CD4-positive, CD25-positive, alpha-beta regulatory T cell (primary cell): ENCODE data around the gene CWC27. TPM values are rescaled to one million over a fixed set of nuclear protein-coding genes. Genes with fewer than 3 reads are reported as not detected.
A peak's percentile ranks its signal among the peaks of the same experiment; 100 is the strongest.
"Not testable (repeated sequence)": the region's sequence is repeated elsewhere in the genome, so short reads cannot be mapped to it uniquely, and the experiment has no call there.

Experiments used
- ATAC-seq, 2 donors: fragments of 150-1000 bp; cut with Tn5 transposase; one replicate each; pipeline ENCODE4 v1.10.0; 2021; ENCODE audit warnings: low read depth in 2 of 2, moderate number of reproducible peaks in 2 of 2, moderate library complexity in 1 of 2
- DNase-seq, 3 donors: peaks; one replicate each; pipeline versions ENCODE4 v3.0.0 to v3.0.0-alpha.2; 2012 to 2022; ENCODE audit warnings: mixed read lengths in 1 of 3
- H3K27ac ChIP-seq: one replicate; pipeline ENCODE4 v1.7.0; 2013; ENCODE audit warnings: mild to moderate bottlenecking, low read length; ENCODE audit not compliant: insufficient read depth, poor library complexity, severe bottlenecking
- H3K27me3 ChIP-seq: one replicate; pipeline ENCODE4 v1.7.0; 2013; ENCODE audit warnings: low read length; ENCODE audit not compliant: control insufficient read depth, insufficient read depth
- H3K36me3 ChIP-seq: one replicate; pipeline ENCODE4 v1.7.0; 2013; ENCODE audit warnings: mild to moderate bottlenecking, low read length, moderate library complexity; ENCODE audit not compliant: control insufficient read depth, insufficient read depth
- H3K4me1 ChIP-seq: 2 replicates; pipeline ENCODE4 v1.7.0; 2013; ENCODE audit warnings: mild to moderate bottlenecking, low read length; ENCODE audit not compliant: insufficient read depth, control insufficient read depth, poor library complexity, severe bottlenecking
- H3K4me3 ChIP-seq: one replicate; pipeline ENCODE4 v1.7.0; 2013; ENCODE audit warnings: low read depth, mild to moderate bottlenecking, low read length, moderate library complexity
- H3K9me3 ChIP-seq, 2 experiments: 1 replicate in 1 of 2; 2 replicates in 1 of 2; pipeline ENCODE4 v1.7.0; 2013; ENCODE audit warnings: low read length in 2 of 2, mild to moderate bottlenecking in 1 of 2, moderate library complexity in 1 of 2; ENCODE audit not compliant: control insufficient read depth in 2 of 2
- H3K27ac Mint-ChIP-seq, 3 donors: one replicate each; pipeline ENCODE4 v1.8.0; 2020 to 2022; ENCODE audit warnings: mild to moderate bottlenecking in 3 of 3, mixed read lengths in 3 of 3, moderate library complexity in 2 of 3
- H3K27me3 Mint-ChIP-seq: one replicate; pipeline ENCODE4 v1.8.0; 2022; ENCODE audit warnings: mild to moderate bottlenecking, mixed read lengths
- H3K36me3 Mint-ChIP-seq: one replicate; pipeline ENCODE4 v1.8.0; 2020; ENCODE audit warnings: mixed read lengths
- H3K4me1 Mint-ChIP-seq, 4 donors: one replicate each; pipeline ENCODE4 v1.8.0; 2020 to 2022; ENCODE audit warnings: mixed read lengths in 4 of 4, mild to moderate bottlenecking in 1 of 4
- H3K4me3 Mint-ChIP-seq, 4 donors: one replicate each; pipeline ENCODE4 v1.8.0; 2020 to 2022; ENCODE audit warnings: mild to moderate bottlenecking in 4 of 4, mixed read lengths in 4 of 4, moderate library complexity in 3 of 4
- H3K9me3 Mint-ChIP-seq, 7 donors: one replicate each; pipeline ENCODE4 v1.8.0; 2020 to 2022; ENCODE audit warnings: mixed read lengths in 7 of 7, mild to moderate bottlenecking in 3 of 7, moderate library complexity in 2 of 7
- polyA plus RNA-seq, 4 donors: library from polyadenylated mRNA; unstranded; fragments of 300-500 nt; fragmentation: Illumina TruSeq; gene quantifications; one replicate each; pipeline ENCODE4 v1.2.3, GENCODE V29; 2021
- total RNA-seq: library from RNA; stranded (reverse); gene quantifications from one replicate; pipeline ENCODE4 v1.2.3, GENCODE V29; 2022

CWC27 gene
- total and polyA plus RNA-seq, 5 donors from 2014 or later: 22.4 to 33.4 (median 27.6) TPM

- Histone ChIP-seq H3K9me3 (no peaks in the 10 kb centered on the region), H3K4me3 (no peak overlapping the region), H3K27me3 (no peaks in the 10 kb centered on the region), H3K27ac (no peak overlapping the region), H3K4me1 (no peaks in the 10 kb centered on the region), H3K36me3 (no peaks in the 10 kb centered on the region)
- DNase-seq (no peak), ATAC-seq (no peak)
- Mint-ChIP-seq H3K36me3 (peaks cover 5% of the 10 kb centered on the region), H3K27me3 (no peaks in the 10 kb centered on the region), H3K4me3 (no peak overlapping the region), H3K4me1 (peaks cover 0 to 5% (median 0%) of the 10 kb centered on the region in 4 donors), H3K9me3 (peaks cover 0 to 5% (median 0%) of the 10 kb centered on the region in 7 donors), H3K27ac (no peak overlapping the region)
Observed at GRCh38 chr5:64887910-64888309, 119.2 kb downstream of the CWC27 start.

GRCh38 chr5:64895748-64896147, 127.0 kb downstream of the CWC27 start:
- DNase-seq (no peak), ATAC-seq (no peak)
- Mint-ChIP-seq H3K36me3 (peaks cover 45% of the 10 kb centered on the region), H3K27ac (no peak overlapping the region), H3K9me3 (peaks cover 0 to 11% (median 3%) of the 10 kb centered on the region in 7 donors), H3K4me3 (no peak overlapping the region), H3K27me3 (no peaks in the 10 kb centered on the region), H3K4me1 (no peaks in the 10 kb centered on the region)
- Histone ChIP-seq H3K4me1 (no peaks in the 10 kb centered on the region), H3K27me3 (no peaks in the 10 kb centered on the region), H3K27ac (no peak overlapping the region), H3K4me3 (no peak overlapping the region), H3K9me3 (peaks cover 0 to 7% of the 10 kb centered on the region in 2 experiments), H3K36me3 (no peaks in the 10 kb centered on the region)

GRCh38 chr5:64899838-64900237, 131.1 kb downstream of the CWC27 start:
- DNase-seq: no peak
- peaks cover 47% of the 10 kb centered on the region for H3K36me3 Mint-ChIP-seq
- H3K4me1 ChIP-seq: no peaks in the 10 kb centered on the region
- H3K36me3 ChIP-seq: no peaks in the 10 kb centered on the region
- no peaks in the 10 kb centered on the region for H3K27me3 Mint-ChIP-seq
- H3K27ac ChIP-seq: no peak overlapping the region
- H3K4me3 ChIP-seq: no peak overlapping the region
- peak overlapping the region in 1 of 3 donors; percentile 23 for H3K27ac Mint-ChIP-seq
- peaks cover 0 to 7% of the 10 kb centered on the region in 2 experiments for H3K9me3 ChIP-seq
- peaks cover 0 to 13% (median 5%) of the 10 kb centered on the region in 7 donors for H3K9me3 Mint-ChIP-seq
- no peak for ATAC-seq
- H3K4me1 Mint-ChIP-seq: no peaks in the 10 kb centered on the region
- H3K4me3 Mint-ChIP-seq: no peak overlapping the region
- H3K27me3 ChIP-seq: no peaks in the 10 kb centered on the region

GRCh38 chr5:64900618-64901017, 131.9 kb downstream of the CWC27 start:
- no peak for ATAC-seq
- Mint-ChIP-seq H3K36me3 (peaks cover 46% of the 10 kb centered on the region), H3K27me3 (no peaks in the 10 kb centered on the region), H3K4me1 (no peaks in the 10 kb centered on the region), H3K9me3 (peaks cover 0 to 14% (median 5%) of the 10 kb centered on the region in 7 donors), H3K27ac (no peak overlapping the region), H3K4me3 (no peak overlapping the region)
- Histone ChIP-seq H3K4me3 (no peak overlapping the region), H3K9me3 (peaks cover 0 to 7% of the 10 kb centered on the region in 2 experiments), H3K4me1 (no peaks in the 10 kb centered on the region), H3K36me3 (no peaks in the 10 kb centered on the region), H3K27ac (no peak overlapping the region), H3K27me3 (no peaks in the 10 kb centered on the region)
- DNase-seq: no peak

GRCh38 chr5:64907399-64907798, 138.7 kb downstream of the CWC27 start:
- H3K9me3 ChIP-seq, H3K4me3 Mint-ChIP-seq, ATAC-seq, H3K27me3 Mint-ChIP-seq, H3K27me3 ChIP-seq, DNase-seq, H3K4me1 ChIP-seq, H3K4me1 Mint-ChIP-seq, H3K4me3 ChIP-seq, H3K36me3 ChIP-seq, H3K27ac ChIP-seq: not testable (repeated sequence)
- peaks cover 52% of the 10 kb centered on the region for H3K36me3 Mint-ChIP-seq
- peak overlapping the region in 1 of 3 donors; percentile 23 for H3K27ac Mint-ChIP-seq
- H3K9me3 Mint-ChIP-seq: peaks cover 0 to 17% (median 6%) of the 10 kb centered on the region in 7 donors

GRCh38 chr5:64914396-64914795, 145.7 kb downstream of the CWC27 start:
- Histone ChIP-seq H3K4me1 (no peaks in the 10 kb centered on the region), H3K36me3 (no peaks in the 10 kb centered on the region), H3K27ac (no peak overlapping the region), H3K27me3 (no peaks in the 10 kb centered on the region), H3K4me3 (no peak overlapping the region), H3K9me3 (peaks cover 0 to 3% of the 10 kb centered on the region in 2 experiments)
- Mint-ChIP-seq H3K4me1 (peaks cover 0 to 9% (median 0%) of the 10 kb centered on the region in 4 donors), H3K36me3 (peaks cover 48% of the 10 kb centered on the region), H3K27ac (no peak overlapping the region), H3K4me3 (no peak overlapping the region), H3K27me3 (no peaks in the 10 kb centered on the region), H3K9me3 (peaks cover 3 to 13% (median 5%) of the 10 kb centered on the region in 7 donors)
- ATAC-seq (no peak), DNase-seq (no peak)

- H3K4me3 ChIP-seq: no peak overlapping the region
- DNase-seq (no peak), ATAC-seq (no peak)
- H3K4me3 Mint-ChIP-seq: no peak overlapping the region
- no peaks in the 10 kb centered on the region for H3K27me3 Mint-ChIP-seq
- peaks cover 68% of the 10 kb centered on the region for H3K36me3 Mint-ChIP-seq
- H3K27me3 ChIP-seq: no peaks in the 10 kb centered on the region
- peaks cover 5% of the 10 kb centered on the region for H3K36me3 ChIP-seq
- no peak overlapping the region for H3K27ac ChIP-seq
- H3K9me3 Mint-ChIP-seq: peaks cover 4 to 34% (median 16%) of the 10 kb centered on the region in 7 donors
- H3K4me1 Mint-ChIP-seq: peaks cover 0 to 9% (median 0%) of the 10 kb centered on the region in 4 donors
- H3K4me1 ChIP-seq: no peaks in the 10 kb centered on the region
- H3K27ac Mint-ChIP-seq: no peak overlapping the region
- H3K9me3 ChIP-seq: peaks cover 12 to 28% of the 10 kb centered on the region in 2 experiments
Observed at GRCh38 chr5:64918083-64918482, 149.4 kb downstream of the CWC27 start.

GRCh38 chr5:64921386-64921785, 152.7 kb downstream of the CWC27 start:
- H3K4me1 ChIP-seq: no peaks in the 10 kb centered on the region
- H3K36me3 ChIP-seq: peaks cover 5% of the 10 kb centered on the region
- Mint-ChIP-seq H3K4me1 (peaks cover 0 to 5% (median 2%) of the 10 kb centered on the region in 4 donors), H3K4me3 (no peak overlapping the region), H3K27me3 (no peaks in the 10 kb centered on the region), H3K9me3 (peaks cover 4 to 34% (median 18%) of the 10 kb centered on the region in 7 donors), H3K36me3 (peaks cover 62% of the 10 kb centered on the region), H3K27ac (no peak overlapping the region)
- H3K9me3 ChIP-seq: peaks cover 12 to 28% of the 10 kb centered on the region in 2 experiments
- H3K27ac ChIP-seq: no peak overlapping the region
- H3K27me3 ChIP-seq: no peaks in the 10 kb centered on the region
- ATAC-seq (no peak), DNase-seq (no peak)
- no peak overlapping the region for H3K4me3 ChIP-seq
